Uterus (tissue), 4 donors: Measurements from ENCODE around the gene HIVEP2. TPM values are rescaled to one million over a fixed set of nuclear protein-coding genes. Genes with fewer than 3 reads are reported as not detected.

Source experiments
- DNase-seq, 2 donors: peaks; one replicate each; pipeline ENCODE4 v3.0.0-alpha.2; 2019 to 2020
- H3K27ac ChIP-seq, 2 donors: fragments of 200-600 bp; sonication (generic); 1 replicate in 1 of 2; 2 replicates in 1 of 2; pipeline ENCODE4 v1.5.1; 2016 to 2018
- H3K27me3 ChIP-seq, 2 donors: fragments of 200-600 bp; sonication (generic); one replicate each; pipeline ENCODE4 v1.5.1; 2018 to 2019; ENCODE audit warnings: control low read depth in 1 of 2
- H3K36me3 ChIP-seq, 2 donors: fragments of 200-600 bp; sonication (generic); one replicate each; pipeline ENCODE4 v1.5.1; 2019; ENCODE audit warnings: control low read depth in 1 of 2
- H3K4me1 ChIP-seq, 2 donors: fragments of 200-600 bp; sonication (generic); one replicate each; pipeline ENCODE4 v1.5.1; 2018 to 2019; ENCODE audit warnings: control low read depth in 1 of 2
- H3K4me3 ChIP-seq, 2 donors: fragments of 200-600 bp; sonication (generic); 1 replicate in 1 of 2; 2 replicates in 1 of 2; pipeline ENCODE4 v1.5.1; 2018 to 2019; ENCODE audit warnings: mild to moderate bottlenecking in 1 of 2
- H3K9me3 ChIP-seq, 2 donors: fragments of 200-600 bp; sonication (generic); one replicate each; pipeline ENCODE4 v1.5.1; 2019; ENCODE audit warnings: control low read depth in 1 of 2
- CTCF ChIP-seq, 4 experiments: fragments of 200-600 bp in 2 of 4; fragments of 450-650 bp in 2 of 4; sonication (generic) in 2 of 4; IDR thresholded peaks; one replicate each; pipeline ENCODE4 v1.5.1; 2016 to 2019; ENCODE audit warnings: antibody characterized with exemption in 4 of 4, mild to moderate bottlenecking in 2 of 4, moderate library complexity in 1 of 4
- POLR2A ChIP-seq, 2 donors: fragments of 450-650 bp; IDR thresholded peaks; one replicate each; pipeline ENCODE4 v1.6.1; 2016; ENCODE audit warnings: antibody characterized with exemption in 2 of 2, mild to moderate bottlenecking in 1 of 2, moderate library complexity in 1 of 2
- intact Hi-C: fragments of 100-400 bp; cut with DNase I; formaldehyde crosslinking; loops from one replicate; pipeline ENCODE4 v1.15.1; 2023; ENCODE audit warnings: low total_unique reads
- total RNA-seq, 4 donors: library from RNA; depleted of rRNA in 3 of 4; stranded (reverse); fragments of >200 nt in 3 of 4; gene quantifications; one replicate each; pipeline versions ENCODE4 v1.1.0 to v1.2.4, GENCODE V29; 2014 to 2023
- donor health status: DM: yes; HTN: yes; CAD: no.

The HIVEP2 gene
- total RNA-seq, 4 donors from 2014 or later: 11.0 to 24.7 (median 19.8) TPM

- Histone ChIP-seq H3K9me3 (no peaks in the 10 kb centered on the region), H3K4me1 (no peaks in the 10 kb centered on the region), H3K36me3 (no peaks in the 10 kb centered on the region), H3K27me3 (no peaks in the 10 kb centered on the region), H3K27ac (no peak overlapping the region), H3K4me3 (no peak overlapping the region)
- DNase-seq: no peak
- no peak for TF ChIP-seq POLR2A (IDR thresholded peaks at IDR 0.05)
- no peak for TF ChIP-seq CTCF (IDR thresholded peaks at IDR 0.05)
- intact Hi-C loops: no loop called here
Measured at GRCh38 chr6:142740449-142740848, 204.5 kb downstream of the HIVEP2 start.

GRCh38 chr6:142738731-142739130 is 206.2 kb downstream of the HIVEP2 start:
- Histone ChIP-seq H3K27me3 (no peaks in the 10 kb centered on the region), H3K36me3 (no peaks in the 10 kb centered on the region), H3K27ac (no peak overlapping the region), H3K4me1 (no peaks in the 10 kb centered on the region), H3K9me3 (no peaks in the 10 kb centered on the region), H3K4me3 (no peak overlapping the region)
- DNase-seq: no peak
- intact Hi-C loops: no loop called here
- TF ChIP-seq POLR2A (IDR thresholded peaks at IDR 0.05) (no peak), CTCF (IDR thresholded peaks at IDR 0.05) (no peak)

GRCh38 chr6:142738035-142738396 is 207.0 kb downstream of the HIVEP2 start:
- intact Hi-C loops: no loop called here
- Histone ChIP-seq H3K27me3 (no peaks in the 10 kb centered on the region), H3K4me1 (no peaks in the 10 kb centered on the region), H3K27ac (no peak overlapping the region), H3K9me3 (no peaks in the 10 kb centered on the region), H3K4me3 (no peak overlapping the region), H3K36me3 (no peaks in the 10 kb centered on the region)
- no peak for DNase-seq
- TF ChIP-seq POLR2A (IDR thresholded peaks at IDR 0.05) (no peak), CTCF (IDR thresholded peaks at IDR 0.05) (no peak)

- no peak overlapping the region for H3K4me3 ChIP-seq
- TF ChIP-seq POLR2A (IDR thresholded peaks at IDR 0.05) (no peak), CTCF (IDR thresholded peaks at IDR 0.05) (no peak)
- H3K4me1 ChIP-seq: no peaks in the 10 kb centered on the region
- no peak for DNase-seq
- H3K36me3 ChIP-seq: no peaks in the 10 kb centered on the region
- H3K27me3 ChIP-seq: no peaks in the 10 kb centered on the region
- H3K9me3 ChIP-seq: no peaks in the 10 kb centered on the region
- intact Hi-C loops: no loop called here
- no peak overlapping the region for H3K27ac ChIP-seq
Measured at GRCh38 chr6:142737368-142738034, 207.5 kb downstream of the HIVEP2 start.

- TF ChIP-seq CTCF (IDR thresholded peaks at IDR 0.05) (no peak), POLR2A (IDR thresholded peaks at IDR 0.05) (no peak)
- H3K36me3 ChIP-seq: no peaks in the 10 kb centered on the region
- no peak for DNase-seq
- no peaks in the 10 kb centered on the region for H3K4me1 ChIP-seq
- H3K9me3 ChIP-seq: no peaks in the 10 kb centered on the region
- H3K4me3 ChIP-seq: no peak overlapping the region
- no peaks in the 10 kb centered on the region for H3K27me3 ChIP-seq
- intact Hi-C loops: no loop called here
- H3K27ac ChIP-seq: no peak overlapping the region
Measured at GRCh38 chr6:142735204-142735603, 209.8 kb downstream of the HIVEP2 start.
